ENCODE measurements around the gene MBD4. TPM values are rescaled to one million over a fixed set of nuclear protein-coding genes. Genes with fewer than 3 reads are reported as not detected.

Gene MBD4
- total and polyA plus RNA-seq, 2 donors (not counting 1 experiment from before 2014, with no cell fraction given): 95.7 to 140 TPM

GRCh38 chr3:129383292-129383860 is 56.4 kb downstream of the MBD4 start:
- Mint-ChIP-seq H3K4me1 (no peaks in the 10 kb centered on the region), H3K9me3 (ENCODE audit: insufficient read depth) (no peaks in the 10 kb centered on the region), H3K4me3 (no peak overlapping the region), H3K27me3 (no peaks in the 10 kb centered on the region), H3K27ac (no peak overlapping the region)
- Histone ChIP-seq H3K36me3 (replicated peaks in 1 of 2; ENCODE audit: control extremely low read depth in 1 of 2, control insufficient read depth in 1 of 2, extremely low read depth in 1 of 2, insufficient read depth in 2 of 2, low read length in 1 of 2) (peaks cover 0 to 10% of the 10 kb centered on the region in 2 experiments), H3K79me2 (ENCODE audit: control insufficient read depth, insufficient read depth, low read length) (no peaks in the 10 kb centered on the region), H3K4me1 (ENCODE audit: control insufficient read depth in 2 of 2, insufficient read depth in 2 of 2, low read length in 2 of 2) (no peaks in the 10 kb centered on the region), H3K9ac (ENCODE audit: low read length) (no peak overlapping the region), H4K20me1 (ENCODE audit: control insufficient read depth, insufficient read depth, low read length, poor library complexity, severe bottlenecking) (no peaks in the 10 kb centered on the region), H3K4me3 (ENCODE audit: control extremely low read depth in 1 of 5, extremely low read depth in 1 of 5, insufficient read depth in 1 of 5, low read depth in 2 of 5, low read length in 4 of 5) (no peak overlapping the region), H3K27ac (ENCODE audit: low read length in 2 of 2) (no peak overlapping the region), H3K4me2 (replicated peaks; ENCODE audit: low read depth, low read length, poor library complexity, severe bottlenecking) (no peak overlapping the region), H3K9me3 (ENCODE audit: control extremely low read depth in 1 of 3, control insufficient read depth in 2 of 3, insufficient read depth in 1 of 3, low read length in 2 of 3) (peaks cover 0 to 8% (median 0%) of the 10 kb centered on the region in 3 donors), H2AFZ (ENCODE audit: insufficient read depth, low read depth, low read length, poor library complexity, severe bottlenecking) (no peak overlapping the region), H3K27me3 (replicated peaks in 1 of 4; ENCODE audit: control extremely low read depth in 1 of 4, control insufficient read depth in 3 of 4, insufficient read depth in 4 of 4, low read length in 3 of 4) (no peaks in the 10 kb centered on the region)
- intact Hi-C loops (cut with micrococcal nuclease): loop anchor here (1.0 to 5.0 kb wide), 4 partner anchors 57 to 551 kb away; partner anchors contain the start of gene IFT122
- WGBS (ENCODE audit: insufficient coverage): 42% methylated on average over 2 of the region's 6 CpGs
- ChIA-PET CTCF (interaction anchor here (0.6 to 3.5 kb wide), 35 partner anchors 10 to 709 kb away, joined by 3 to 23 read pairs (median 4); partner anchors contain the start of genes EFCAB12, IFT122 and MBD4), POLR2A (interaction anchor here (1.0 kb wide), 1 partner anchor 52 kb away, joined by 6 read pairs; no protein-coding TSS in a partner anchor)
- DNase-seq (peak; percentile 61), ATAC-seq (ENCODE audit: low read depth) (peak; percentile 93)
- TF ChIP-seq EZH2 (IDR thresholded peaks at IDR 0.05; ENCODE audit: borderline replicate concordance, insufficient read depth, low read depth, low read length, poor library complexity, severe bottlenecking) (no peak), CTCF (IDR thresholded peaks at IDR 0.05) (peak; percentile 78)

- Histone ChIP-seq H3K4me2 (replicated peaks; ENCODE audit: low read depth, low read length, poor library complexity, severe bottlenecking) (no peak overlapping the region), H3K4me1 (ENCODE audit: control insufficient read depth in 2 of 2, insufficient read depth in 2 of 2, low read length in 2 of 2) (no peaks in the 10 kb centered on the region), H3K9me3 (ENCODE audit: control extremely low read depth in 1 of 3, control insufficient read depth in 2 of 3, insufficient read depth in 1 of 3, low read length in 2 of 3) (peaks cover 0 to 18% (median 3%) of the 10 kb centered on the region in 3 donors), H3K4me3 (ENCODE audit: control extremely low read depth in 1 of 5, extremely low read depth in 1 of 5, insufficient read depth in 1 of 5, low read depth in 2 of 5, low read length in 4 of 5) (no peak overlapping the region), H3K9ac (ENCODE audit: low read length) (no peak overlapping the region), H3K27me3 (replicated peaks in 1 of 4; ENCODE audit: control extremely low read depth in 1 of 4, control insufficient read depth in 3 of 4, insufficient read depth in 4 of 4, low read length in 3 of 4) (no peaks in the 10 kb centered on the region), H3K79me2 (ENCODE audit: control insufficient read depth, insufficient read depth, low read length) (no peaks in the 10 kb centered on the region), H4K20me1 (ENCODE audit: control insufficient read depth, insufficient read depth, low read length, poor library complexity, severe bottlenecking) (no peaks in the 10 kb centered on the region), H3K27ac (ENCODE audit: low read length in 2 of 2) (no peak overlapping the region), H2AFZ (ENCODE audit: insufficient read depth, low read depth, low read length, poor library complexity, severe bottlenecking) (no peak overlapping the region), H3K36me3 (replicated peaks in 1 of 2; ENCODE audit: control extremely low read depth in 1 of 2, control insufficient read depth in 1 of 2, extremely low read depth in 1 of 2, insufficient read depth in 2 of 2, low read length in 1 of 2) (peaks cover 2 to 8% of the 10 kb centered on the region in 2 experiments)
- H3K4me1 Mint-ChIP-seq: no peaks in the 10 kb centered on the region
- ChIA-PET POLR2A (no interaction called here), CTCF (interaction anchor here (1.3 to 2.3 kb wide), 8 partner anchors 15 to 620 kb away, joined by 4 to 18 read pairs (median 7); partner anchors contain the start of gene EFCAB12)
- H3K4me3 Mint-ChIP-seq: no peak overlapping the region
- TF ChIP-seq CTCF (IDR thresholded peaks at IDR 0.05) (no peak), EZH2 (IDR thresholded peaks at IDR 0.05; ENCODE audit: borderline replicate concordance, insufficient read depth, low read depth, low read length, poor library complexity, severe bottlenecking) (no peak)
- intact Hi-C loops (cut with micrococcal nuclease): loop anchor here (5.0 kb wide), 1 partner anchor 245 kb away; no protein-coding TSS in a partner anchor
- no peaks in the 10 kb centered on the region for H3K27me3 Mint-ChIP-seq
- no peak for ATAC-seq (ENCODE audit: low read depth)
- 100% methylated on average over 1 of the region's 2 CpGs for WGBS (ENCODE audit: insufficient coverage)
- no peaks in the 10 kb centered on the region for H3K9me3 Mint-ChIP-seq (ENCODE audit: insufficient read depth)
- DNase-seq: no peak
- H3K27ac Mint-ChIP-seq: no peak overlapping the region
Measured at GRCh38 chr3:129382366-129382765, 57.4 kb downstream of the MBD4 start.
